Measurements from ENCODE around the gene RARRES1. TPM values are rescaled to one million over a fixed set of nuclear protein-coding genes. Genes with fewer than 3 reads are reported as not detected.

RARRES1 gene
- total RNA-seq, 1 experiment from 2014 or later: 0.81 TPM

- no peak overlapping the region for H3K23ac ChIP-seq (ENCODE audit: insufficient read length, low read depth, low read length)
- no peak overlapping the region for H3K4me2 ChIP-seq (ENCODE audit: insufficient read depth, insufficient read length, low read length)
- no peak for DNase-seq
- H3K27me3 ChIP-seq (ENCODE audit: insufficient read depth, low read length): no peaks in the 10 kb centered on the region; the same call in 1 of the 2 replicates
- H2BK12ac ChIP-seq (ENCODE audit: insufficient read length, low read depth, low read length): no peak overlapping the region
- Mint-ChIP-seq H3K27me3 (ENCODE audit: low read depth) (peaks cover 24% of the 10 kb centered on the region), H3K4me1 (peaks cover 8 to 17% of the 10 kb centered on the region in 2 experiments), H3K27ac (no peak overlapping the region), H3K9me3 (no peaks in the 10 kb centered on the region; a peak in 1 of 5 replicates), H3K36me3 (ENCODE audit: insufficient read depth in 1 of 3, low read depth in 3 of 3) (peaks cover 0 to under 1% (median 0%) of the 10 kb centered on the region in 3 experiments; a peak in 2 of 7 replicates), H3K4me3 (no peak overlapping the region)
- H4K20me1 ChIP-seq (ENCODE audit: control insufficient read depth, insufficient read depth, insufficient read length): no peaks in the 10 kb centered on the region
- no peaks in the 10 kb centered on the region for H3K9me3 ChIP-seq (ENCODE audit: control insufficient read depth, low read depth, low read length)
- H2AFZ ChIP-seq (ENCODE audit: low read length): no peak overlapping the region
- no peak overlapping the region for H2BK20ac ChIP-seq (ENCODE audit: low read depth, low read length, poor library complexity, severe bottlenecking)
- H3K79me2 ChIP-seq (ENCODE audit: insufficient read depth, low read length): no peaks in the 10 kb centered on the region
- no peak overlapping the region for H3T11ph ChIP-seq (ENCODE audit: low read length)
- H3K23me2 ChIP-seq (ENCODE audit: insufficient read length, low read depth, low read length, poor library complexity, severe bottlenecking): peaks cover 17% of the 10 kb centered on the region
- H2BK15ac ChIP-seq (ENCODE audit: low read depth, low read length): no peak overlapping the region
- H4K5ac ChIP-seq (ENCODE audit: insufficient read length, low read depth, low read length): no peak overlapping the region
- H4K8ac ChIP-seq (replicated peaks; ENCODE audit: insufficient read length, low read depth, low read length): no peak overlapping the region
- H3K4ac ChIP-seq (ENCODE audit: low read depth, low read length): no peak overlapping the region
- no peak overlapping the region for H2BK120ac ChIP-seq (ENCODE audit: low read depth, low read length, poor library complexity, severe bottlenecking)
- H3K79me1 ChIP-seq (ENCODE audit: insufficient read depth, low read depth, low read length, poor library complexity, severe bottlenecking): no peaks in the 10 kb centered on the region
- H2BK5ac ChIP-seq (ENCODE audit: insufficient read length, low read length): no peak overlapping the region
- H4K91ac ChIP-seq (ENCODE audit: insufficient read length, low read depth, low read length): no peak overlapping the region
- no peak overlapping the region for H3K18ac ChIP-seq (ENCODE audit: insufficient read length, low read depth, low read length)
- H3K9ac ChIP-seq (ENCODE audit: extremely low read depth, insufficient read length, low read length): no peak overlapping the region
- TF ChIP-seq CTCF (conservative IDR thresholded peaks at IDR 0.05): no peak
- no peak overlapping the region for H3K56ac ChIP-seq (ENCODE audit: insufficient read length, low read depth, low read length)
- no peaks in the 10 kb centered on the region; the same call in 1 of the 2 replicates for H3K4me1 ChIP-seq (ENCODE audit: insufficient read depth, low read length)
- H3K14ac ChIP-seq (ENCODE audit: insufficient read depth, low read length): no peak overlapping the region
- H2AK5ac ChIP-seq (ENCODE audit: insufficient read length, low read length): no peak overlapping the region
- H3K27ac ChIP-seq (ENCODE audit: insufficient read length, low read depth, low read length): no peak overlapping the region
Measured at GRCh38 chr3:158728851-158729250, 3.4 kb downstream of the RARRES1 start.

All from H9 (cell line).